Stimulated activated CD8-positive, alpha-beta memory T cell treated with anti-CD3 and anti-CD28 coated beads, Interleukin-7, amount 100 ng/mL, for 24 hours (primary cell): ENCODE data around the gene PRSS33.

Experiments
- DNase-seq: peaks from one replicate; pipeline ENCODE4 v3.0.0-alpha.2; 2020; ENCODE audit warnings: low read depth

The PRSS33 gene

GRCh38 chr16:2739625-2740430 is 47.5 kb downstream of the PRSS33 start:
- DNase-seq: no peak

- DNase-seq: no peak
Measured at GRCh38 chr16:2738615-2739014, 48.7 kb downstream of the PRSS33 start.

GRCh38 chr16:2737895-2738418 is 49.4 kb downstream of the PRSS33 start:
- DNase-seq: no peak

GRCh38 chr16:2737238-2737605 is 50.1 kb downstream of the PRSS33 start:
- no peak for DNase-seq

GRCh38 chr16:2736476-2737237 is 50.7 kb downstream of the PRSS33 start:
- DNase-seq: no peak

GRCh38 chr16:2734844-2735515 is 52.4 kb downstream of the PRSS33 start:
- no peak for DNase-seq
